HG03432 (cell line): ENCODE measurements around the gene CKS2.
A peak's percentile ranks its signal among the peaks of the same experiment; 100 is the strongest.
"Not testable (repeated sequence)": the region's sequence is repeated elsewhere in the genome, so short reads cannot be mapped to it uniquely, and the experiment has no call there.

Experiments used
- ATAC-seq: cut with Tn5 transposase; IDR thresholded peaks from one replicate; pipeline ENCODE4 v1.9.1; 2021; ENCODE audit warnings: mild to moderate bottlenecking, moderate library complexity; ENCODE audit not compliant: unreplicated experiment

The CKS2 gene

GRCh38 chr9:89309608-89310474 lies 1.2 kb upstream of the CKS2 start:
- no peak for ATAC-seq

GRCh38 chr9:89311346-89312221 lies 589 bp downstream of the CKS2 start:
- ATAC-seq, result peak; percentile 5

- no peak for ATAC-seq
Observed at GRCh38 chr9:89312222-89312571, 1.2 kb downstream of the CKS2 start.

- ATAC-seq, result no peak
Observed at GRCh38 chr9:89313842-89314241, 2.8 kb downstream of the CKS2 start.

GRCh38 chr9:89314955-89315354 lies 4.0 kb downstream of the CKS2 start:
- no peak for ATAC-seq

GRCh38 chr9:89315482-89315881 lies 4.5 kb downstream of the CKS2 start:
- no peak for ATAC-seq

- ATAC-seq, result no peak
Observed at GRCh38 chr9:89317282-89317681, 6.3 kb downstream of the CKS2 start.

- peak; percentile 93 for ATAC-seq
Observed at GRCh38 chr9:89318123-89319014, 7.4 kb downstream of the CKS2 start, which contains the start of gene SECISBP2. SECISBP2 (plus strand) TSS chr9:89318500; CDS start chr9:89318577, 77 bp downstream.

GRCh38 chr9:89319015-89319905 lies 8.3 kb downstream of the CKS2 start:
- no peak for ATAC-seq

GRCh38 chr9:89323390-89323789 lies 12.4 kb downstream of the CKS2 start:
- no peak for ATAC-seq

- ATAC-seq, result no peak
Observed at GRCh38 chr9:89325733-89326132, 14.7 kb downstream of the CKS2 start.

GRCh38 chr9:89328064-89328463 lies 17.1 kb downstream of the CKS2 start:
- no peak for ATAC-seq

GRCh38 chr9:89329917-89330316 lies 18.9 kb downstream of the CKS2 start:
- ATAC-seq, result no peak

- ATAC-seq, result no peak
Observed at GRCh38 chr9:89330513-89330912, 19.5 kb downstream of the CKS2 start.

GRCh38 chr9:89339807-89340206 lies 28.8 kb downstream of the CKS2 start:
- ATAC-seq, result no peak

- ATAC-seq, result peak; percentile 92
Observed at GRCh38 chr9:89340332-89340731, 29.3 kb downstream of the CKS2 start.

- no peak for ATAC-seq
Observed at GRCh38 chr9:89342213-89342612, 31.2 kb downstream of the CKS2 start.

- ATAC-seq, result no peak
Observed at GRCh38 chr9:89342948-89343347, 32.0 kb downstream of the CKS2 start.

- ATAC-seq, result not testable (repeated sequence)
Observed at GRCh38 chr9:89343812-89344211, 32.8 kb downstream of the CKS2 start.

GRCh38 chr9:89345476-89345875 lies 34.5 kb downstream of the CKS2 start:
- no peak for ATAC-seq
